ENCODE data around the gene SLC22A7. TPM values are rescaled to one million over a fixed set of nuclear protein-coding genes. Genes with fewer than 3 reads are reported as not detected.

The SLC22A7 gene
- total RNA-seq, 1 donor from 2014 or later = not detected

- Mint-ChIP-seq H3K9me3 (no peaks in the 10 kb centered on the region), H3K27me3 (peaks cover 30% of the 10 kb centered on the region), H3K4me3 (no peak overlapping the region), H3K4me1 (peaks cover 7% of the 10 kb centered on the region), H3K36me3 (ENCODE audit: low read depth) (no peaks in the 10 kb centered on the region), H3K27ac (no peak overlapping the region)
- intact Hi-C loops (cut with micrococcal nuclease) = no loop called here
- DNase-seq (no peak), ATAC-seq (ENCODE audit: low read depth) (peak; percentile 37)
- TF ChIP-seq, protein P1, sequence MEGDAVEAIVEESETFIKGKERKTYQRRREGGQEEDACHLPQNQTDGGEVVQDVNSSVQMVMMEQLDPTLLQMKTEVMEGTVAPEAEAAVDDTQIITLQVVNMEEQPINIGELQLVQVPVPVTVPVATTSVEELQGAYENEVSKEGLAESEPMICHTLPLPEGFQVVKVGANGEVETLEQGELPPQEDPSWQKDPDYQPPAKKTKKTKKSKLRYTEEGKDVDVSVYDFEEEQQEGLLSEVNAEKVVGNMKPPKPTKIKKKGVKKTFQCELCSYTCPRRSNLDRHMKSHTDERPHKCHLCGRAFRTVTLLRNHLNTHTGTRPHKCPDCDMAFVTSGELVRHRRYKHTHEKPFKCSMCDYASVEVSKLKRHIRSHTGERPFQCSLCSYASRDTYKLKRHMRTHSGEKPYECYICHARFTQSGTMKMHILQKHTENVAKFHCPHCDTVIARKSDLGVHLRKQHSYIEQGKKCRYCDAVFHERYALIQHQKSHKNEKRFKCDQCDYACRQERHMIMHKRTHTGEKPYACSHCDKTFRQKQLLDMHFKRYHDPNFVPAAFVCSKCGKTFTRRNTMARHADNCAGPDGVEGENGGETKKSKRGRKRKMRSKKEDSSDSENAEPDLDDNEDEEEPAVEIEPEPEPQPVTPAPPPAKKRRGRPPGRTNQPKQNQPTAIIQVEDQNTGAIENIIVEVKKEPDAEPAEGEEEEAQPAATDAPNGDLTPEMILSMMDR (IDR thresholded peaks at IDR 0.05) = no peak
- ChIA-PET CTCF (interaction anchor here (0.6 kb wide), 1 partner anchor 138 kb away, joined by 4 read pairs; no protein-coding TSS in a partner anchor), POLR2A (no interaction called here)
Observed at GRCh38 chr6:43286980-43287716, 10.9 kb upstream of the SLC22A7 start.

GRCh38 chr6:43287717-43288679 is 10.1 kb upstream of the SLC22A7 start:
- TF ChIP-seq, protein P1 (IDR thresholded peaks at IDR 0.05) = no peak
- Mint-ChIP-seq H3K36me3 (ENCODE audit: low read depth) (no peaks in the 10 kb centered on the region), H3K4me3 (no peak overlapping the region), H3K9me3 (no peaks in the 10 kb centered on the region), H3K4me1 (peaks cover 7% of the 10 kb centered on the region), H3K27me3 (peaks cover 24% of the 10 kb centered on the region), H3K27ac (peak overlapping the region; percentile 36)
- ChIA-PET CTCF (interaction anchor here (0.6 kb wide), 1 partner anchor 139 kb away, joined by 4 read pairs; no protein-coding TSS in a partner anchor), POLR2A (interaction anchor here (0.6 to 1.5 kb wide), 2 partner anchors 17 to 74 kb away, joined by 3 read pairs; no protein-coding TSS in a partner anchor)
- DNase-seq (no peak), ATAC-seq (ENCODE audit: low read depth) (peak; percentile 45)
- intact Hi-C loops (cut with micrococcal nuclease) = no loop called here

GRCh38 chr6:43290339-43290904 is 7.6 kb upstream of the SLC22A7 start:
- DNase-seq (no peak), ATAC-seq (ENCODE audit: low read depth) (no peak)
- TF ChIP-seq, protein P1 (IDR thresholded peaks at IDR 0.05) = no peak
- peaks cover 20% of the 10 kb centered on the region for H3K27me3 Mint-ChIP-seq
- ChIA-PET CTCF (no interaction called here), POLR2A (interaction anchor here (0.8 kb wide), 1 partner anchor 17 kb away, joined by 3 read pairs; no protein-coding TSS in a partner anchor)
- peaks cover 6% of the 10 kb centered on the region for H3K4me1 Mint-ChIP-seq
- no peak overlapping the region for H3K27ac Mint-ChIP-seq
- intact Hi-C loops (cut with micrococcal nuclease) = no loop called here
- H3K36me3 Mint-ChIP-seq (ENCODE audit: low read depth) = no peaks in the 10 kb centered on the region
- H3K9me3 Mint-ChIP-seq = no peaks in the 10 kb centered on the region
- no peak overlapping the region for H3K4me3 Mint-ChIP-seq

DNA sequence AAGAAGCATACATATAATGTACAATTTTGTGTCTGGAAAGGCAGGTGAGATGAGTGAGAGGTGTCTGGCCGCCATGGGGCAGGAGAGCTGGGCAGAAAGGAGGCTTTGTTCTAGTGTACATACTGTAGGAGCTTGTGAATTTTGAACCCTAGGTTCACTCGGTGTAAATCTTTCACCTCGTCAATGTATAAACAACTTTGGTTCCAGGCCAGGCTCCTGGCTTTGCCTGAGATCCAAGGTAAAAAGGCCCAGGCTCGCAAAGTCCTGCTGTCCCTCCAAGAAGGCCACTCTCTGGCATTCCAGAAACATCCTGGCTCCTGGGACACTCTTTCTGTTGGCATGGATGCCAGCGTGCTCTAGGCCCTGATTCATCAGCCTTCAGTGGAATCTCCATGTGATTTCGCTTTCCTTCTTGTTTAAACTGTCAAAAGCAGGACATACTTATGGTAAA is 7.1 kb upstream of the SLC22A7 start:
- POLR2A ChIA-PET = no interaction called here
- ATAC-seq (ENCODE audit: low read depth) (no peak), DNase-seq (no peak)
- Mint-ChIP-seq H3K27me3 (peaks cover 15% of the 10 kb centered on the region), H3K4me1 (peaks cover 3% of the 10 kb centered on the region), H3K9me3 (no peaks in the 10 kb centered on the region), H3K36me3 (ENCODE audit: low read depth) (no peaks in the 10 kb centered on the region), H3K4me3 (no peak overlapping the region), H3K27ac (no peak overlapping the region)
- TF ChIP-seq, protein P1 (IDR thresholded peaks at IDR 0.05) = no peak
- CTCF ChIA-PET = no interaction called here
- intact Hi-C loops (cut with micrococcal nuclease) = no loop called here
